Transverse colon (tissue), 4 donors: ENCODE results near the gene ITGA8.

ENCODE experiments used
- CTCF ChIP-seq, 5 experiments: fragments of 200-600 bp in 3 of 5; fragments of 450-650 bp in 2 of 5; sonication (generic) in 3 of 5; IDR thresholded peaks; 1 replicate in 2 of 5; 2 replicates in 3 of 5; pipeline ENCODE4 v1.5.1; 2016 to 2017; ENCODE audit warnings: antibody characterized with exemption in 5 of 5, inconsistent platforms in 3 of 5, mild to moderate bottlenecking in 2 of 5, moderate library complexity in 1 of 5
- EP300 ChIP-seq: sonication (generic); formaldehyde crosslinking; IDR thresholded peaks from one replicate; pipeline ENCODE4 v1.6.1; 2017; ENCODE audit warnings: antibody characterized with exemption, low read depth
- POLR2A ChIP-seq: fragments of 450-650 bp; IDR thresholded peaks from one replicate; pipeline ENCODE4 v1.6.1; 2016; ENCODE audit warnings: antibody characterized with exemption, mild to moderate bottlenecking, moderate library complexity
- POLR2AphosphoS5 ChIP-seq, 3 donors: sonication (generic); formaldehyde crosslinking; IDR thresholded peaks; one replicate each; pipeline ENCODE4 v1.6.1; 2016; ENCODE audit warnings: antibody characterized with exemption in 3 of 3

GRCh38 chr10:15670880-15671279 lies 48.8 kb downstream of the ITGA8 start:
- no peak for TF ChIP-seq POLR2AphosphoS5 (IDR thresholded peaks at IDR 0.05)
- TF ChIP-seq CTCF (IDR thresholded peaks at IDR 0.05): no peak
- TF ChIP-seq POLR2A: no peak
- no peak for TF ChIP-seq EP300
